OCI-LY1 (cell line): ENCODE measurements around the gene FHIT.

Source experiments
- H2AFZ ChIP-seq: fragments of 200-600 bp; sonication (generic), shearing (Covaris generic); 2 replicates; pipeline ENCODE4 v1.6.0; 2014; ENCODE audit warnings: antibody characterized with exemption, mild to moderate bottlenecking, low read length
- H3F3A ChIP-seq: fragments of 200-600 bp; sonication (generic), shearing (Covaris generic); 2 replicates; pipeline ENCODE4 v1.6.0; 2014; ENCODE audit warnings: mild to moderate bottlenecking, antibody characterized with exemption, low read length, moderate library complexity; ENCODE audit not compliant: insufficient read depth
- H3K27ac ChIP-seq: fragments of 200-600 bp; sonication (generic); 2 replicates; pipeline ENCODE4 v1.5.1; 2014; ENCODE audit warnings: low read length, mixed run types, mild to moderate bottlenecking, low read depth; ENCODE audit not compliant: poor library complexity, severe bottlenecking
- H3K27me3 ChIP-seq: fragments of 200-600 bp; sonication (generic); 2 replicates; pipeline ENCODE4 v1.6.0; 2014; ENCODE audit warnings: antibody characterized with exemption, mild to moderate bottlenecking, low read length, moderate library complexity; ENCODE audit not compliant: insufficient read depth
- H3K36me3 ChIP-seq: fragments of 200-600 bp; sonication (generic); 2 replicates; pipeline ENCODE4 v1.6.1; 2014; ENCODE audit warnings: mild to moderate bottlenecking, antibody characterized with exemption, low read length, moderate library complexity, mixed read lengths; ENCODE audit not compliant: insufficient read depth
- H3K4me1 ChIP-seq: fragments of 200-600 bp; sonication (generic); 2 replicates; pipeline ENCODE4 v1.5.1; 2014; ENCODE audit warnings: mild to moderate bottlenecking, low read length, moderate library complexity; ENCODE audit not compliant: insufficient read depth, severe bottlenecking
- H3K4me2 ChIP-seq: fragments of 200-600 bp; sonication (generic), shearing (Covaris generic); 2 replicates; pipeline ENCODE4 v1.6.1; 2014; ENCODE audit warnings: low read length
- H3K4me3 ChIP-seq: fragments of 200-600 bp; sonication (generic); 2 replicates; pipeline ENCODE4 v1.5.1; 2014; ENCODE audit warnings: low read length, low read depth, mild to moderate bottlenecking, mixed read lengths; ENCODE audit not compliant: poor library complexity, severe bottlenecking
- H3K79me2 ChIP-seq: fragments of 200-600 bp; shearing (Covaris generic); 2 replicates; pipeline ENCODE4 v1.6.1; 2016; ENCODE audit warnings: mixed run types, low read length, mixed read lengths; ENCODE audit not compliant: insufficient read depth
- H3K9ac ChIP-seq: fragments of 200-600 bp; sonication (generic), shearing (Covaris generic); 2 replicates; pipeline ENCODE4 v1.6.1; 2014; ENCODE audit warnings: mild to moderate bottlenecking, low read length, mixed read lengths
- H3K9me2 ChIP-seq: fragments of 200-600 bp; sonication (generic), shearing (Covaris generic); 2 replicates; pipeline ENCODE4 v1.6.1; 2014; ENCODE audit warnings: low read depth, mild to moderate bottlenecking, low read length, mixed read lengths
- H3K9me3 ChIP-seq: fragments of 200-600 bp; shearing (Covaris generic); 2 replicates; pipeline ENCODE4 v1.6.1; 2014; ENCODE audit warnings: low read length, mixed read lengths
- H4K20me1 ChIP-seq: fragments of 200-600 bp; sonication (generic), shearing (Covaris generic); 2 replicates; pipeline ENCODE4 v1.6.0; 2016; ENCODE audit warnings: mild to moderate bottlenecking, low read length; ENCODE audit not compliant: insufficient read depth
- EZH2 ChIP-seq: fragments of 200-600 bp; sonication (generic), shearing (Covaris generic); IDR thresholded peaks from 2 replicates; pipeline ENCODE4 v1.8.0; 2017; ENCODE audit warnings: borderline replicate concordance, mixed run types, mild to moderate bottlenecking, antibody characterized with exemption, low read length, moderate library complexity, mixed read lengths
- TF ChIP-seq, protein P1 (sequence below): fragments of 200-600 bp; sonication (generic), shearing (Covaris generic); IDR thresholded peaks from 2 replicates; pipeline ENCODE4 v1.5.1; 2017; ENCODE audit warnings: mild to moderate bottlenecking, antibody characterized with exemption, low read length, moderate library complexity, mixed read lengths

FHIT gene

GRCh38 chr3:60531759-60532158 is 719.5 kb downstream of the FHIT start:
- Histone ChIP-seq H3K4me2 (no peak overlapping the region), H3F3A (no peaks in the 10 kb centered on the region), H2AFZ (no peak overlapping the region), H3K4me1 (peaks cover 56% of the 10 kb centered on the region), H3K27me3 (no peaks in the 10 kb centered on the region), H3K27ac (no peak overlapping the region), H3K79me2 (no peaks in the 10 kb centered on the region), H3K36me3 (no peaks in the 10 kb centered on the region), H3K9ac (no peak overlapping the region), H4K20me1 (no peaks in the 10 kb centered on the region), H3K4me3 (no peak overlapping the region), H3K9me2 (no peaks in the 10 kb centered on the region), H3K9me3 (no peaks in the 10 kb centered on the region)
- TF ChIP-seq, protein P1, sequence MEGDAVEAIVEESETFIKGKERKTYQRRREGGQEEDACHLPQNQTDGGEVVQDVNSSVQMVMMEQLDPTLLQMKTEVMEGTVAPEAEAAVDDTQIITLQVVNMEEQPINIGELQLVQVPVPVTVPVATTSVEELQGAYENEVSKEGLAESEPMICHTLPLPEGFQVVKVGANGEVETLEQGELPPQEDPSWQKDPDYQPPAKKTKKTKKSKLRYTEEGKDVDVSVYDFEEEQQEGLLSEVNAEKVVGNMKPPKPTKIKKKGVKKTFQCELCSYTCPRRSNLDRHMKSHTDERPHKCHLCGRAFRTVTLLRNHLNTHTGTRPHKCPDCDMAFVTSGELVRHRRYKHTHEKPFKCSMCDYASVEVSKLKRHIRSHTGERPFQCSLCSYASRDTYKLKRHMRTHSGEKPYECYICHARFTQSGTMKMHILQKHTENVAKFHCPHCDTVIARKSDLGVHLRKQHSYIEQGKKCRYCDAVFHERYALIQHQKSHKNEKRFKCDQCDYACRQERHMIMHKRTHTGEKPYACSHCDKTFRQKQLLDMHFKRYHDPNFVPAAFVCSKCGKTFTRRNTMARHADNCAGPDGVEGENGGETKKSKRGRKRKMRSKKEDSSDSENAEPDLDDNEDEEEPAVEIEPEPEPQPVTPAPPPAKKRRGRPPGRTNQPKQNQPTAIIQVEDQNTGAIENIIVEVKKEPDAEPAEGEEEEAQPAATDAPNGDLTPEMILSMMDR, result no peak
- TF ChIP-seq EZH2, result no peak

GRCh38 chr3:60528651-60529050 is 722.6 kb downstream of the FHIT start:
- Histone ChIP-seq H3K4me2 (no peak overlapping the region), H3K9me2 (no peaks in the 10 kb centered on the region), H3K9me3 (no peaks in the 10 kb centered on the region)

GRCh38 chr3:60523536-60523935 is 727.7 kb downstream of the FHIT start:
- no peaks in the 10 kb centered on the region for H4K20me1 ChIP-seq
- H3K9me2 ChIP-seq, result no peaks in the 10 kb centered on the region
- H3K79me2 ChIP-seq, result no peaks in the 10 kb centered on the region
- no peaks in the 10 kb centered on the region for H3K36me3 ChIP-seq
- H3K4me2 ChIP-seq, result no peak overlapping the region
- no peak overlapping the region for H3K27ac ChIP-seq
- no peaks in the 10 kb centered on the region for H3K9me3 ChIP-seq
- H3K9ac ChIP-seq, result no peak overlapping the region
- no peaks in the 10 kb centered on the region for H3K27me3 ChIP-seq
- no peak overlapping the region for H3K4me3 ChIP-seq
- H2AFZ ChIP-seq, result no peak overlapping the region
- peaks cover 3% of the 10 kb centered on the region for H3K4me1 ChIP-seq
- TF ChIP-seq EZH2, result no peak
- TF ChIP-seq, protein P1, result no peak
- no peaks in the 10 kb centered on the region for H3F3A ChIP-seq

More at GRCh38 chr3:60528651-60529050, 722.6 kb downstream of the FHIT start:
- Histone ChIP-seq H3K27me3 (no peaks in the 10 kb centered on the region), H3K27ac (no peak overlapping the region), H3K79me2 (no peaks in the 10 kb centered on the region), H3K36me3 (no peaks in the 10 kb centered on the region), H3K9ac (no peak overlapping the region), H3F3A (no peaks in the 10 kb centered on the region), H3K4me1 (peaks cover 26% of the 10 kb centered on the region), H3K4me3 (no peak overlapping the region), H2AFZ (no peak overlapping the region), H4K20me1 (no peaks in the 10 kb centered on the region)
- TF ChIP-seq, protein P1, result no peak
- no peak for TF ChIP-seq EZH2
